ENCODE measurements around the gene HOXC9.

GRCh38 chr12:53960187-53961024, 39.6 kb upstream of the HOXC9 start:
- TF ChIP-seq POLR2A (IDR thresholded peaks at IDR 0.05) (no peak), CTCF (IDR thresholded peaks at IDR 0.05) (no peak)
